Gastroesophageal sphincter (tissue), 3 donors: ENCODE data around the gene PCDHA13.

Source experiments
- POLR2A ChIP-seq, 2 donors: fragments of 450-650 bp; IDR thresholded peaks; one replicate each; pipeline ENCODE4 v1.6.1; 2017; ENCODE audit warnings: antibody characterized with exemption in 2 of 2, mild to moderate bottlenecking in 2 of 2, moderate library complexity in 1 of 2
- POLR2AphosphoS5 ChIP-seq: sonication (generic); formaldehyde crosslinking; IDR thresholded peaks from one replicate; pipeline ENCODE4 v1.6.1; 2017; ENCODE audit warnings: antibody characterized with exemption
- TF ChIP-seq, protein P1 (sequence below), 4 experiments: fragments of 200-600 bp in 2 of 4; fragments of 450-650 bp in 2 of 4; sonication (generic) in 1 of 4; IDR thresholded peaks; one replicate each; pipeline ENCODE4 v1.5.1; 2017 to 2019; ENCODE audit warnings: antibody characterized with exemption in 4 of 4, mild to moderate bottlenecking in 2 of 4, moderate library complexity in 2 of 4

GRCh38 chr5:140857177-140857986 is 24.5 kb upstream of the PCDHA13 start:
- TF ChIP-seq, protein P1, sequence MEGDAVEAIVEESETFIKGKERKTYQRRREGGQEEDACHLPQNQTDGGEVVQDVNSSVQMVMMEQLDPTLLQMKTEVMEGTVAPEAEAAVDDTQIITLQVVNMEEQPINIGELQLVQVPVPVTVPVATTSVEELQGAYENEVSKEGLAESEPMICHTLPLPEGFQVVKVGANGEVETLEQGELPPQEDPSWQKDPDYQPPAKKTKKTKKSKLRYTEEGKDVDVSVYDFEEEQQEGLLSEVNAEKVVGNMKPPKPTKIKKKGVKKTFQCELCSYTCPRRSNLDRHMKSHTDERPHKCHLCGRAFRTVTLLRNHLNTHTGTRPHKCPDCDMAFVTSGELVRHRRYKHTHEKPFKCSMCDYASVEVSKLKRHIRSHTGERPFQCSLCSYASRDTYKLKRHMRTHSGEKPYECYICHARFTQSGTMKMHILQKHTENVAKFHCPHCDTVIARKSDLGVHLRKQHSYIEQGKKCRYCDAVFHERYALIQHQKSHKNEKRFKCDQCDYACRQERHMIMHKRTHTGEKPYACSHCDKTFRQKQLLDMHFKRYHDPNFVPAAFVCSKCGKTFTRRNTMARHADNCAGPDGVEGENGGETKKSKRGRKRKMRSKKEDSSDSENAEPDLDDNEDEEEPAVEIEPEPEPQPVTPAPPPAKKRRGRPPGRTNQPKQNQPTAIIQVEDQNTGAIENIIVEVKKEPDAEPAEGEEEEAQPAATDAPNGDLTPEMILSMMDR (IDR thresholded peaks at IDR 0.05) = no peak
- no peak for TF ChIP-seq POLR2AphosphoS5
- TF ChIP-seq POLR2A (IDR thresholded peaks at IDR 0.05) = no peak
